HG02840 (cell line): ENCODE measurements around the gene PRDM16.

Experiments used
- ATAC-seq: cut with Tn5 transposase; IDR thresholded peaks from one replicate; pipeline ENCODE4 v1.9.1; 2021; ENCODE audit warnings: mild to moderate bottlenecking, moderate library complexity, moderate number of reproducible peaks; ENCODE audit not compliant: unreplicated experiment, low FRiP score

Gene PRDM16

GRCh38 chr1:3068564-3069431 lies at the start of gene PRDM16:
Gene PRDM16 (plus strand): TSS chr1:3069203. CDS start chr1:3069260, 57 bp downstream.
- no peak for ATAC-seq

GRCh38 chr1:3019516-3020051 lies 49.4 kb upstream of the PRDM16 start:
- no peak for ATAC-seq

DNA sequence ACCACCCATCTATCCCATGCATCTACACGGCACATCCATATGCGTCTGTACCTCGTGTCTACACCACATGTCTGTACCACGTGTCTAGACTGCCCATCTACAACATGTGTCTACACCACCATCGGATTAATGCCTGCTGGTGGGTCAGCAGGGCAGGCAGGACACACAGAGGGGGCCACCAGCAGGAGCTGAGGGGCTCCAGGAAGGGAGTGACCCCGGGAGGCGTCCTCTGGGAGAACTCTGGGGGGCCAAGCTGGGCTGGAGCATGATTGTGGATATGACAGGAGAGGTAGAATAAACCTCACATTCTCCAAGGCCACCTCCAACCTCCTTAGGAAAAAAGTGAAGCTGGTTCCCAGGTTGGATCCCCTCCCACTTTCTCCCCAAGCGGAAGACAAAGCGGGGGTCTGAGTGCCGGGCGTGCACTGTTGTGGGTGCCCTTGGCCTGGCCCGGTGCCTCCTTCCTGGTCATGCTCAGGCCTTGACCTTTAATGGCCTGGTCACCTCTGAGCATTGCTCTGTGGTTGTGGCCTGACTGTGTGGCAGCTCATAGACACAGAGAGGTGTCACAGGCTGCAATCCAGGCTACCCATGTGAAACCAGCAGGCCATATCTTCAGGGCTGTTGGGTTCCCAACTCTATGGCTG lies 48.6 kb upstream of the PRDM16 start:
- ATAC-seq, result no peak

- ATAC-seq, result no peak
Observed at GRCh38 chr1:3021233-3021671, 47.8 kb upstream of the PRDM16 start, which contains the start of gene ACTRT2. Gene ACTRT2 (plus strand): TSS chr1:3021467. CDS start chr1:3021687, 220 bp downstream.

DNA sequence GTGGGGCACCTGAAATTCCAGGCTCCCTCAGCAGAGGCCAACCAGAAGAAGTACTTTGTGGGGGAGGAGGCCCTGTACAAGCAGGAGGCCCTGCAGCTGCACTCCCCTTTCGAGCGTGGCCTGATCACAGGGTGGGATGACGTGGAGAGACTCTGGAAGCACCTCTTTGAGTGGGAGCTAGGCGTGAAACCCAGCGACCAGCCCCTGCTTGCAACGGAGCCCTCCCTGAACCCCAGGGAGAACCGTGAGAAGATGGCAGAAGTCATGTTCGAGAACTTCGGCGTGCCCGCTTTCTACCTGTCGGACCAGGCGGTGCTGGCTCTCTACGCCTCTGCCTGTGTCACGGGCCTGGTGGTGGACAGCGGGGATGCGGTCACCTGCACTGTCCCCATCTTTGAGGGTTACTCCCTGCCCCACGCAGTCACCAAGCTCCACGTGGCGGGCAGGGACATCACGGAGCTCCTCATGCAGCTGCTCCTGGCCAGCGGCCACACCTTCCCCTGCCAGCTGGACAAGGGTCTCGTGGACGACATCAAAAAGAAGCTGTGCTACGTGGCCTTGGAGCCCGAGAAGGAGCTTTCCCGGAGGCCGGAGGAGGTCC lies 47.1 kb upstream of the PRDM16 start:
- ATAC-seq, result no peak

DNA sequence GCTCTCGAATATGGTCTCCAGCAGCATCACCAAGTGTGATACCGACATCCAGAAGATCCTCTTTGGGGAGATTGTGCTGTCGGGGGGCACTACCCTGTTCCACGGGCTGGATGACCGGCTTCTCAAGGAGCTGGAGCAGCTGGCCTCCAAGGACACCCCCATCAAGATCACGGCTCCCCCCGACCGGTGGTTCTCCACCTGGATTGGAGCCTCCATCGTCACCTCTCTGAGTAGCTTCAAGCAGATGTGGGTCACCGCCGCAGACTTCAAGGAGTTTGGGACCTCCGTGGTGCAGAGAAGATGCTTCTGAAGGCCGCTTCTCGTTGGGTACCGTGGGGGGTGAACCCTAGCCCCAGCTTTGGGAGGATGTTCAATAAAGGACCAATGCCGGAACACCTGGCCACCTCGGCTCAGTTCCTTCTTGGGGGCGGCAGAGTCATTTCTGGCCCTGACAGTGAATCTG lies 46.5 kb upstream of the PRDM16 start:
- no peak for ATAC-seq

GRCh38 chr1:3022976-3023375 lies 46.0 kb upstream of the PRDM16 start:
- ATAC-seq, result no peak

DNA sequence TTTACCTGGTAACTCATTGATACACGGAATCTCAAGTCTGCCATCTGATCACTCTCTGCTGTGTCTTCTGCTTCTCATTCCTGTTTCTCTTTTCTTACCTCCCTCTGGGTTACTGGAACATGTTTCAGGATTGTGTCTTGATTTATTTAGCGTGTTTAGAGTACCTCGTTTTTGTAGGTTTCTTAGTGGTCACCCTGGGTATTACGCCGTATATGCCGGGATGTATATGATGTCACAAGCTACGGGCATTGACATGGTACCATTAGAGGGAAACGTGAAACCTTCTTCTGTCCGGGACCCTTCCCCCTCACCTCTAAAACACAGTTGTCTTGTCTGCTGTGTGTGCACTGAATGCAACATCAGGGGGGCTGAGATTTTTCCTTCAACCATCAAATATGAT lies 45.0 kb upstream of the PRDM16 start:
- ATAC-seq, result no peak

DNA sequence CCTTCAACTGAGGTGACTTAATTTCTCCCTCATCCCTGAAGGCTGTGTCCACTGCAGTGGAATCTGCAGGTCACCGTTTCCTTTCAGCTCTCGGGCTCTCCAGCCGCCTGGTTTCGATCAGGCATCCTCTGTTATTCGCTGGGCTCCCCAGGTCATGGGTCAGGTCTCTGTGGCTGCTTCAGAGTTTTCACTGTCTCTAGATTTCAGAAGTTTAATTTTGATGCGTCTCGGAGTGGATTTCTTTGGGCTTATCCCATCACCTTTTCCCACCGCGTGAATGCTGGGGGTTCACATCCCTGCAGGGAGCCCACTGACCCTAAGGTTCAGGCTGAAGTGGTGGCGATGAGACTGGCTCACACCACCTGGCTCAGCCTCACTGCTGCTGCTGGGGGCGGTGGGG lies 44.4 kb upstream of the PRDM16 start:
- no peak for ATAC-seq

GRCh38 chr1:3026124-3026523 lies 42.9 kb upstream of the PRDM16 start:
- ATAC-seq, result no peak

DNA sequence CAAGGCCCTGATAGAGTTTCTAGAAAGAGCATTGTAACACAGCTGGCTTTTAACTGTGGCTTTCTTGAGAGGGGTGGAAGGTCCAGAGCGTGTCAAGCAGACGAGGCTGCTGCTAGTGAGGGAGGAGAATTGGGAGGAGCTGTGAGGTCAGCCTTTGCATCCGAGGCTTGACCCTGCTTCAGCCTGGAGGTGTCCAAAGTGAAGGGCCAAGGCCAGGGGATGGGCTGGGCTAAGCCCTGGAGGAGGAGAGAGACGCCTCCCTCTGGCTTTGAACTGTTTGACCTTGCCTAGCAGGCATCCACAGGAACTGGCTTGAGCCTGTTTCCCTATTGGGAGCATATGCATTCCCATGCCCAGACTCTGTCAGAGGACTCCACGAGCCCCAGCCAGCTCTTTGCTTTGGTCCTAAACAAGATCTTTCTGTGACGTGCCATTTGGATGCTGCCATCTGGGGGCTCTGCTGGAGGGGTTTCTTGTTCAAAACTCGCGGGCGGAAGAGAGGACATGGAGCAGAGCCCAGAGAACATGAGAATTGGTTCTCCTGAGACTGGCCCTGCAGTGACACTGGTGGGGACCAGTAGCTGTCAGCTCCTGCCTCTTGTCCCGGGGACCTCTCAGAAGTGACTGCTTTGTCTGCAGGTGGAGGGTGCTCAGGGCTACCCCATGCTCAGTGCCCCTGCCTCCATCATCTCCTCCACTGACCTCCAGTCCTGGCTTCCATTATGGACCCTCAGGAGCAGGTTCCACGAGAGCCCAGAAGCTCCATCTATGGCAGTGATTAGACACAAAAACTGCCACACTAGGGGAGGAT lies 42.2 kb upstream of the PRDM16 start:
- ATAC-seq, result no peak

DNA sequence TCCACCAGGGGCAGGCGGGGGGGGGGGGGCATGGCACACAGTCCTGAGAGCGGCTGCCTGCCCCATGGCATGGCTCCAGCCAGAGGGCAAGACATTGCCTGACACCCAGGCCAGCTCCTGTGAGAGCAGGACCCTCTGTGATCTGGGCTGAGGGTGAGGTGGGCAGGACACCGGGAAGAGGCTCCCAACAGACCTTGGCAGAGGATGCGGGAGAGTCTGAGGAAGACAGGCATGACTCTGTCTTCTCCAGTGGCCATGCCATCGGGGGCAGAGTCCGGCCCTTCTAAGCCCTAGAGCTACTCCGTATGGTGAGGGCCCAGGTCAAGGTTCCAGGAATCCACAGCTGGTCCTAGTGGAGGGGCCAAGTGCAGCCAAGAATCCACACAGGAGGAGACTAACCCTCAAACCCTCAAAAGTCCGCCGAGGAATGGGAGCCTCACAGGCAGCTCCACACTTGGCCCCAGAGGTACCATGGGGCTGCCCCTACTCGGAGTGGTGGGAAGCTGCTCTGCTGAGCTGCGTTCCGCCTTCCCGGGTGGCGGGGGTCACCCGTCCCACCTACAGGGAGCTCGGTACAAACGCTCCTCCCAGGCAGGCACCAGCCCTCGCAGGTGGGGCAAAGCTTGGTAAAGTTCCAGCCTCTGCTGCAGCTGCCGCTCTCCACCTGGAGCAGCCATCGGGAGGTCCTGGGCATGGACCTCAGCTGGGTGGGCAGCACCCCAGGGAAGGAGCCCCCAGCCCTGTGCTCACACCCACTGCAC lies 41.2 kb upstream of the PRDM16 start:
- ATAC-seq, result no peak

GRCh38 chr1:3028531-3029282 lies 40.3 kb upstream of the PRDM16 start:
- no peak for ATAC-seq

GRCh38 chr1:3029481-3029961 lies 39.5 kb upstream of the PRDM16 start:
- no peak for ATAC-seq

GRCh38 chr1:3029991-3030662 lies 38.9 kb upstream of the PRDM16 start:
- ATAC-seq, result no peak

- no peak for ATAC-seq
Observed at GRCh38 chr1:3030663-3031381, 38.2 kb upstream of the PRDM16 start.
